ENCODE measurements around the gene CCDC92B.
A peak's percentile ranks its signal among the peaks of the same experiment; 100 is the strongest.
"Not testable (repeated sequence)": the region's sequence is repeated elsewhere in the genome, so short reads cannot be mapped to it uniquely, and the experiment has no call there.

Gene CCDC92B

GRCh38 chr17:2749058-2749783 is at the start of gene CCDC92B:
CCDC92B (minus strand) TSS chr17:2749652; CDS start chr17:2735145, 14,507 bp downstream.
- DNase-seq = no peak

GRCh38 chr17:2798678-2799077 is 49.2 kb upstream of the CCDC92B start:
- DNase-seq = no peak

GRCh38 chr17:2798188-2798587 is 48.7 kb upstream of the CCDC92B start:
- no peak for DNase-seq

GRCh38 chr17:2797637-2798036 is 48.2 kb upstream of the CCDC92B start:
- DNase-seq = no peak

- no peak for DNase-seq
These were observed 47.8 kb upstream of the CCDC92B start for GRCh38 chr17:2797226-2797625.

GRCh38 chr17:2796164-2797125 is 47.0 kb upstream of the CCDC92B start, which contains the start of gene RAP1GAP2:
RAP1GAP2 (plus strand) TSS chr17:2796438; CDS start chr17:2796528, 90 bp downstream.
- DNase-seq = peak; percentile 69

- no peak for DNase-seq
These were observed 46.1 kb upstream of the CCDC92B start for GRCh38 chr17:2795441-2796163.

GRCh38 chr17:2794111-2794803 is 44.8 kb upstream of the CCDC92B start:
- DNase-seq = peak; percentile 23

- DNase-seq = no peak
These were observed 43.1 kb upstream of the CCDC92B start for GRCh38 chr17:2792366-2793169.

GRCh38 chr17:2789700-2790099 is 40.2 kb upstream of the CCDC92B start:
- peak; percentile 43 for DNase-seq

- peak; percentile 97 for DNase-seq
These were observed 36.9 kb upstream of the CCDC92B start for GRCh38 chr17:2786176-2786881.

- peak; percentile 92 for DNase-seq
These were observed 35.9 kb upstream of the CCDC92B start for GRCh38 chr17:2785376-2785775.

- DNase-seq = no peak
These were observed 35.4 kb upstream of the CCDC92B start for GRCh38 chr17:2784864-2785263.

GRCh38 chr17:2783310-2784030 is 34.0 kb upstream of the CCDC92B start:
- no peak for DNase-seq

GRCh38 chr17:2782055-2782454 is 32.6 kb upstream of the CCDC92B start:
- DNase-seq = peak; percentile 22

GRCh38 chr17:2781598-2781997 is 32.1 kb upstream of the CCDC92B start:
- not testable (repeated sequence) for DNase-seq

GRCh38 chr17:2780931-2781454 is 31.5 kb upstream of the CCDC92B start:
- no peak for DNase-seq

- no peak for DNase-seq
These were observed 30.8 kb upstream of the CCDC92B start for GRCh38 chr17:2780256-2780655.

GRCh38 chr17:2779545-2779944 is 30.1 kb upstream of the CCDC92B start:
- DNase-seq = no peak

- no peak for DNase-seq
These were observed 29.0 kb upstream of the CCDC92B start for GRCh38 chr17:2778489-2778888.
